ENCODE results near the gene MEGF11.

Gene MEGF11

GRCh38 chr15:66131200-66131599 is 122.3 kb downstream of the MEGF11 start:
- Histone ChIP-seq H3K4me3 (ENCODE audit: low read depth, low read length, poor library complexity, severe bottlenecking) (no peak overlapping the region), H4K20me1 (ENCODE audit: insufficient read depth, low read length) (no peaks in the 10 kb centered on the region), H3K9ac (ENCODE audit: low read length) (no peak overlapping the region), H3K27me3 (ENCODE audit: insufficient read depth, low read length) (no peaks in the 10 kb centered on the region), H3K36me3 (ENCODE audit: insufficient read depth, low read length) (peaks cover 12% of the 10 kb centered on the region; the same call in 1 of the 2 replicates), H3K4me1 (ENCODE audit: insufficient read depth, low read length, severe bottlenecking) (peaks cover 2% of the 10 kb centered on the region), H3K9me2 (ENCODE audit: low read depth, low read length) (no peaks in the 10 kb centered on the region), H2AFZ (ENCODE audit: low read length) (no peak overlapping the region), H3K27ac (ENCODE audit: low read depth, low read length, poor library complexity, severe bottlenecking) (no peak overlapping the region), H3K79me2 (ENCODE audit: insufficient read depth, low read length) (no peaks in the 10 kb centered on the region), H3F3A (ENCODE audit: insufficient read depth, low read length) (0 out of 2 replicates have a peak, but pooled peaks cover under 1% of the 10 kb centered on the region), H3K4me2 (ENCODE audit: low read length) (no peak overlapping the region), H3K9me3 (ENCODE audit: low read length) (no peaks in the 10 kb centered on the region)
- no peak for TF ChIP-seq EZH2 (IDR thresholded peaks at IDR 0.05; ENCODE audit: borderline replicate concordance, low read length)
- TF ChIP-seq, protein P1, sequence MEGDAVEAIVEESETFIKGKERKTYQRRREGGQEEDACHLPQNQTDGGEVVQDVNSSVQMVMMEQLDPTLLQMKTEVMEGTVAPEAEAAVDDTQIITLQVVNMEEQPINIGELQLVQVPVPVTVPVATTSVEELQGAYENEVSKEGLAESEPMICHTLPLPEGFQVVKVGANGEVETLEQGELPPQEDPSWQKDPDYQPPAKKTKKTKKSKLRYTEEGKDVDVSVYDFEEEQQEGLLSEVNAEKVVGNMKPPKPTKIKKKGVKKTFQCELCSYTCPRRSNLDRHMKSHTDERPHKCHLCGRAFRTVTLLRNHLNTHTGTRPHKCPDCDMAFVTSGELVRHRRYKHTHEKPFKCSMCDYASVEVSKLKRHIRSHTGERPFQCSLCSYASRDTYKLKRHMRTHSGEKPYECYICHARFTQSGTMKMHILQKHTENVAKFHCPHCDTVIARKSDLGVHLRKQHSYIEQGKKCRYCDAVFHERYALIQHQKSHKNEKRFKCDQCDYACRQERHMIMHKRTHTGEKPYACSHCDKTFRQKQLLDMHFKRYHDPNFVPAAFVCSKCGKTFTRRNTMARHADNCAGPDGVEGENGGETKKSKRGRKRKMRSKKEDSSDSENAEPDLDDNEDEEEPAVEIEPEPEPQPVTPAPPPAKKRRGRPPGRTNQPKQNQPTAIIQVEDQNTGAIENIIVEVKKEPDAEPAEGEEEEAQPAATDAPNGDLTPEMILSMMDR (IDR thresholded peaks at IDR 0.05; ENCODE audit: low read length) = no peak

DNA sequence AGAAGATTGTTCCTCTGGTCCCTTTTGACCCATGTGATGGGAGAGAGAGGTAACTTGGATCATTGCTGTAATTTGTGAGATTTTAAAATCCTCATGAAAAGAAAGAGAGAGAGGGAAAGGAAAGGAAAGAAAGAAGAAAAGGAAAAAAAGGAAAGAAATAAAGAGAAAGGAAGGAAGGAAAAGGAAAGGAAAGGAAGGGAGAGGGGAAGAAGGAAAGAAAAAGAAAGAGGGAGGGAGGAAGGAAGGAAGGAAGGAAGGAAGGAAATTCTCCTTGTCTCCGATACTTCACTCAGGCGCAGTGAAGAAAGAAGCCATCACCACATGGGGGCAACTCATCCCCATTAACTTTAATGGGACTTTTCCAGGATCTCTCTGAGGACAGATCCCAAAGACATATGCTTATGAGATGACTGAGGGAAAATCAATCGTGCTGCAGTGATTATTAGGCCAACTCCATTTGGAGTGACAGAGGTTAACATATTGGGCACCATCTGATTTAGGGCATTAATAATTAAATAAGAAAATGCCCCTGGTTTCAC is 123.0 kb downstream of the MEGF11 start:
- H3K9ac ChIP-seq (ENCODE audit: low read length) = no peak overlapping the region
- H3K27ac ChIP-seq (ENCODE audit: low read depth, low read length, poor library complexity, severe bottlenecking) = no peak overlapping the region
- H3K27me3 ChIP-seq (ENCODE audit: insufficient read depth, low read length) = no peaks in the 10 kb centered on the region
- no peak overlapping the region for H3K4me2 ChIP-seq (ENCODE audit: low read length)
- no peak overlapping the region for H3K4me3 ChIP-seq (ENCODE audit: low read depth, low read length, poor library complexity, severe bottlenecking)
- no peaks in the 10 kb centered on the region for H3K9me2 ChIP-seq (ENCODE audit: low read depth, low read length)
- H3K79me2 ChIP-seq (ENCODE audit: insufficient read depth, low read length) = no peaks in the 10 kb centered on the region
- no peaks in the 10 kb centered on the region for H3F3A ChIP-seq (ENCODE audit: insufficient read depth, low read length)
- H3K4me1 ChIP-seq (ENCODE audit: insufficient read depth, low read length, severe bottlenecking) = peaks cover 5% of the 10 kb centered on the region
- H3K9me3 ChIP-seq (ENCODE audit: low read length) = no peaks in the 10 kb centered on the region
- no peaks in the 10 kb centered on the region for H4K20me1 ChIP-seq (ENCODE audit: insufficient read depth, low read length)
- H2AFZ ChIP-seq (ENCODE audit: low read length) = no peak overlapping the region
- TF ChIP-seq, protein P1 (IDR thresholded peaks at IDR 0.05; ENCODE audit: low read length) = no peak
- TF ChIP-seq EZH2 (IDR thresholded peaks at IDR 0.05; ENCODE audit: borderline replicate concordance, low read length) = no peak
- peaks cover 12% of the 10 kb centered on the region for H3K36me3 ChIP-seq (ENCODE audit: insufficient read depth, low read length)

GRCh38 chr15:66129586-66129985 is 124.0 kb downstream of the MEGF11 start:
- Histone ChIP-seq H3K27ac (ENCODE audit: low read depth, low read length, poor library complexity, severe bottlenecking) (no peak overlapping the region), H3K27me3 (ENCODE audit: insufficient read depth, low read length) (no peaks in the 10 kb centered on the region), H3K4me3 (ENCODE audit: low read depth, low read length, poor library complexity, severe bottlenecking) (no peak overlapping the region)

More at GRCh38 chr15:66129586-66129985, 124.0 kb downstream of the MEGF11 start:
- Histone ChIP-seq H3K9ac (ENCODE audit: low read length) (no peak overlapping the region), H2AFZ (ENCODE audit: low read length) (no peak overlapping the region), H3K79me2 (ENCODE audit: insufficient read depth, low read length) (no peaks in the 10 kb centered on the region), H3F3A (ENCODE audit: insufficient read depth, low read length) (no peaks in the 10 kb centered on the region), H3K9me3 (ENCODE audit: low read length) (no peaks in the 10 kb centered on the region), H3K4me1 (ENCODE audit: insufficient read depth, low read length, severe bottlenecking) (peaks cover 5% of the 10 kb centered on the region), H4K20me1 (ENCODE audit: insufficient read depth, low read length) (no peaks in the 10 kb centered on the region), H3K36me3 (ENCODE audit: insufficient read depth, low read length) (peaks cover 22% of the 10 kb centered on the region), H3K9me2 (ENCODE audit: low read depth, low read length) (no peaks in the 10 kb centered on the region), H3K4me2 (ENCODE audit: low read length) (no peak overlapping the region)
- TF ChIP-seq EZH2 (IDR thresholded peaks at IDR 0.05; ENCODE audit: borderline replicate concordance, low read length) = no peak
- TF ChIP-seq, protein P1 (IDR thresholded peaks at IDR 0.05; ENCODE audit: low read length) = no peak
